SH-SY5Y (cell line): ENCODE measurements around the gene IL17C.

Experiments
- GATA2 ChIP-seq: IDR thresholded peaks from 2 replicates; pipeline ENCODE4 v1.6.1; 2011; ENCODE audit warnings: mild to moderate bottlenecking, low read depth, low read length
- GATA3 ChIP-seq: IDR thresholded peaks from 2 replicates; pipeline ENCODE4 v1.6.1; 2011; ENCODE audit warnings: low read depth, mild to moderate bottlenecking, low read length, moderate library complexity

The IL17C gene

GRCh38 chr16:88601313-88602036, 36.9 kb upstream of the IL17C start:
- TF ChIP-seq GATA3, result no peak
- TF ChIP-seq GATA2, result no peak

DNA sequence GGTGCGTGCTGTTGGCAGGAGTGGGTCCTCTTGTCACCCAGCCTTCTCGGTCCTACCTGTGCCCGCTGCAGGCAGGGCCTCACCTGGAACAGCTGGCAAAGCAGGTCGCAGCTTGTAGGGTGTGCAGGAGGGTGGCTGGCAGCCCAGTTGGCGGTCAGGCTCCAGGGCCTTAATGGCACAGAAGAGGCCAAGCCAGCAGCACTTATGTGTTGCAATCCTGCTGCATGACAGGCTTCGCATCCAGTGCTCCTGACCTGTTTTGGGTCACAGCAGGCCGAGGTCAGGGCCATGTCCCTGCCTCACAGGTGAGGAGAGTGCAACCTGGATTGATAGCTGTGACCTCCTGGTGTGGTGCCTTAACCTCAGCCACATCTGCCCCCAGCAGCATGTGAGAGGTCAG, 36.3 kb upstream of the IL17C start:
- TF ChIP-seq GATA2, result no peak
- no peak for TF ChIP-seq GATA3

GRCh38 chr16:88605186-88606147, 32.9 kb upstream of the IL17C start:
- TF ChIP-seq GATA3 (no peak), GATA2 (no peak)

DNA sequence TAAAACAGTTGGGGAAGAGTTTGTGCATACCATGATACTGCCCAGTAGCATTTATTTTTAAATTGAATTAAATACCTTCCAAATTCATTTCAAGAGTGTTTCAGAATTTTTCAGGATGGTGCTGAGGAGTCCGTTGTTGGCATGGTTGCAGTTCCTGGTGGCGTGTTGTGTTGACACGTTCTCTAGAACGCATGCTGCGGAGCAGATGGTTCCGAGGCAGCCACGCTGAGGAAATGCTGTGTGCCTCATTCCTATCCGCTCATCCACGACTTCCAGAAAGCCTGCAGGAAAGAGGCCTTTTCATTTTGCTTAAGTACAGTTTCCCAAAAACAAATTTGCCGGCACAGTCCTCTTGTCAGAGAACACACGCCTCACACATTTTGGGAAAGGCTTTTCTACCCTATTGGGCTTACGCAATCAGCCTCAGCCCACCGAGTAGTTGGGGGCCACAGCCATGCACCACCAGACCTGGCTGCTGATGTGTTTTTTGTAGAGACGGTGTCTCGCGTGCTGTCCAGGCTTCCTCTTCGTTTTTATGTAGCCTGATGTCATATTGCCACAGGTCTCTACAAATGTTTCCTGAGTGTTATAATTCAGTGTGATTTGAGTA, 32.1 kb upstream of the IL17C start:
- TF ChIP-seq GATA3 (no peak), GATA2 (no peak)

DNA sequence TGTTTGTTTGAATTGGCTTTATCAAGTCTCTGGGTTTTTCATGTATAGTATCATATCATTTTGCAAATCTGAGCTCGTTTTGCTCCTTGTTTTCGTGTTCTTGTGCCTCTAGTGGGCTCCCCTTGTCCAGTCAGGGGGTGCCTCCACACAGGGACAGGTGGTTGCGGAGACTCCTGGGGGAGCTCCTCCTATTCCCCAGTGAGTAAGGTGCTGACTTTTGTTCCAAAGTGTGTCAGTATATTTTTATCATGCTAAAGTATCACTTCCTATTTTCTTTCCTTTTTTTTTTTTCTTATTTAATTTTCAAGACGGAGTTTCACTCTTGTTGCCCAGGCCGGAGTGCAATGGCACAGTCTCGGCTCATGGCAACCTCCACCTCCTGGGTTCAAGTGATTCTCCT, 30.3 kb upstream of the IL17C start:
- TF ChIP-seq GATA2 (no peak), GATA3 (no peak)

DNA sequence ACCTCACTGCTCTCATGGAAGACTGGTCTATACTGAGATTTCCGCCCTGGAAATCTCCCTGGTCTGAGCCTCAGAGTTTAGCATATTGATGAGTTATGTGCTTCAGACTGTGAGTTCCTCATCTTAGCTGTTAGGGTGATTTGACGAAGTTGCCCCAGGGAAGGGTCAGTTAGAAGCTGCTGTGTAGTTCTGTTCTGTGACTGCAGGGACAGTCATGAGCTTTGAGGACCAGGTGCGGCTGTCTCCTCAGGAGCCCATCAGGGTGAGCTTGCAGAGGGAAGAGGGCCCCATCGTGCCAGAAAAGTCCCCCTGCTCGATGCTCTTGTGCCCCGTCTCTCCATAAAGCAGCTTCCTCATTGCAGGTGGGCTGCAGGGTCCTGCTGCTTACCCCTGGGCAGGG, 28.3 kb upstream of the IL17C start:
- no peak for TF ChIP-seq GATA3
- TF ChIP-seq GATA2, result no peak

GRCh38 chr16:88610909-88611812, 27.2 kb upstream of the IL17C start:
- TF ChIP-seq GATA2, result no peak
- no peak for TF ChIP-seq GATA3

- TF ChIP-seq GATA2, result no peak
- TF ChIP-seq GATA3, result no peak
Measured at GRCh38 chr16:88613293-88613692, 25.1 kb upstream of the IL17C start.

GRCh38 chr16:88613911-88614817, 24.2 kb upstream of the IL17C start:
- TF ChIP-seq GATA2 (no peak), GATA3 (no peak)

DNA sequence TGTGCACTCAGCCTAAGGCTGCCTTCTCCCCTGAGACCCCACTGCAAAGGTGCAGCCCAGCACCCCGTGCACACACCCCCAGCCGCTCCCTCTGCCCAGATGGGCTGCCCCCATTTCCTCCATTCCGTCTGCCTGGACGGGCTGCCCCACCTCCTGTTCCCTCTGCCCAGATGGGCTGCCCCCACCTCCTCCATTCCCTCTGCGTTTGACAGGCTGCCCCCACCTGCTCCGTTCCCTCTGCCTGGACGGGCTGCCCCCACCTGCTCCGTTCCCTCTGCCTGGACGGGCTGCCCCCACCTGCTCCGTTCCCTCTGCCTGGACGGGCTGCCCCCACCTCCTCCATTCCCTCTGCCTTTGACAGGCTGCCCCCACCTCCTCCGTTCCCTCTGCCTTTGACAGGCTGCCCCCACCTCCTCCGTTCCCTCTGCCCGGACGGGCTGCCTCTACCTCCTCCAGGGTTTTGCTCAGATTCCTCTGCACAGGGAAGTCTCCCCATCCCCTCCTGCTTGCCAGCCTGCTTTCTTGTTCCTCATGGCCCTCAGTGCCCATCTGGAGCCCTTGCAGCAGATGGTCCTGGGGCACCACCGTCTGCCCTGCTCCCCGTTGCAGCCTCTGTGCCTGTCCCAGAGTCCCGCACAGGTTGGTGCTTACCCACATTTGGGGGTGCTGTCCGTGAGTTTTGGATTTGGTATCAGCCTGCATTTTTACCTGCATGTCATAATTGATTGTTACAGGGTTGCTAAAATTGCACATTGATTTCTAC, 23.4 kb upstream of the IL17C start:
- no peak for TF ChIP-seq GATA3
- TF ChIP-seq GATA2, result no peak

- TF ChIP-seq GATA3 (no peak), GATA2 (no peak)
Measured at GRCh38 chr16:88616320-88616719, 22.1 kb upstream of the IL17C start.

DNA sequence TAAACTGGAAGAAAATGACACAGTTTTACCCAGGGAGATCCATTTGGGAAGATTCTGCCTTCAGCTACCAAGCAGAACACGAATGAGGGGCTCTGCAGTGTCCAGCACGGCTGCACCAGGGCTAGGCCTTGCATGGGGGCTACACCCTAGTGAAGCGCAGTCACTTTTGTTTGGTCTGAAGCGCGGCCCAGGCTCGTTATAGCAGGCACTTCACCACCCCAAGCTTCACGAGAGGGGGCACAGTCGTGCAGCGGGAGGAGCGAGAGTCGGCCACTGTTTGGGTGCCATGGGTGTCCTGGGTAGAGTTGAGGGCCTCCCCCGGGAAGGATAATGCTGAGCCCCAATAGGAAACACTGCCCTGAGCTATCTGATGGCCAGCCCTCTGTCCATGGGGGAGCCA, 21.6 kb upstream of the IL17C start:
- TF ChIP-seq GATA2 (no peak), GATA3 (no peak)
